Muscle layer of duodenum (tissue), 2 donors: ENCODE results near the gene MCF2L2.

Experiments used
- H3K27ac ChIP-seq: one replicate; pipeline ENCODE4 v1.7.0; 2013; ENCODE audit warnings: mild to moderate bottlenecking, low read length
- H3K27me3 ChIP-seq: one replicate; pipeline ENCODE4 v1.7.0; 2013; ENCODE audit warnings: low read depth, mild to moderate bottlenecking, control low read depth, low read length
- H3K36me3 ChIP-seq, 2 donors: one replicate each; pipeline ENCODE4 v1.7.0; 2013; ENCODE audit warnings: low read length in 2 of 2, control low read depth in 1 of 2, mild to moderate bottlenecking in 1 of 2; ENCODE audit not compliant: insufficient read depth in 2 of 2, control insufficient read depth in 1 of 2
- H3K4me1 ChIP-seq, 2 donors: one replicate each; pipeline ENCODE4 v1.7.0; 2013; ENCODE audit warnings: low read length in 2 of 2, mild to moderate bottlenecking in 2 of 2, control low read depth in 1 of 2, moderate library complexity in 1 of 2; ENCODE audit not compliant: insufficient read depth in 2 of 2, control insufficient read depth in 1 of 2
- H3K4me3 ChIP-seq, 2 donors: one replicate each; pipeline ENCODE4 v1.7.0; 2013; ENCODE audit warnings: low read length in 2 of 2, low read depth in 1 of 2, mild to moderate bottlenecking in 1 of 2
- H3K9me3 ChIP-seq, 2 donors: one replicate each; pipeline ENCODE4 v1.7.0; 2013; ENCODE audit warnings: low read length in 2 of 2, control low read depth in 1 of 2, mild to moderate bottlenecking in 1 of 2; ENCODE audit not compliant: control insufficient read depth in 1 of 2
- donor health status: healthy.

The MCF2L2 gene

GRCh38 chr3:183272791-183273190, 155.6 kb downstream of the MCF2L2 start:
- H3K9me3 ChIP-seq: no peaks in the 10 kb centered on the region
- H3K27ac ChIP-seq: no peak overlapping the region
- peaks cover 0 to 4% of the 10 kb centered on the region in 2 donors for H3K36me3 ChIP-seq
- no peaks in the 10 kb centered on the region for H3K27me3 ChIP-seq
- no peak overlapping the region for H3K4me3 ChIP-seq
- H3K4me1 ChIP-seq: peaks cover 0 to 7% of the 10 kb centered on the region in 2 donors

- Histone ChIP-seq H3K27me3 (no peaks in the 10 kb centered on the region), H3K9me3 (no peaks in the 10 kb centered on the region), H3K4me3 (no peak overlapping the region), H3K27ac (no peak overlapping the region), H3K4me1 (peaks cover 0 to 7% of the 10 kb centered on the region in 2 donors), H3K36me3 (peaks cover 0 to 4% of the 10 kb centered on the region in 2 donors)
Measured at GRCh38 chr3:183272142-183272541, 156.3 kb downstream of the MCF2L2 start.

- Histone ChIP-seq H3K4me1 (peaks cover under 1 to 10% of the 10 kb centered on the region in 2 donors), H3K9me3 (no peaks in the 10 kb centered on the region), H3K27me3 (no peaks in the 10 kb centered on the region), H3K27ac (no peak overlapping the region), H3K4me3 (no peak overlapping the region), H3K36me3 (peaks cover 0 to 4% of the 10 kb centered on the region in 2 donors)
Measured at GRCh38 chr3:183270344-183270743, 158.1 kb downstream of the MCF2L2 start.

GRCh38 chr3:183269345-183269744, 159.1 kb downstream of the MCF2L2 start:
- H3K4me3 ChIP-seq: no peak overlapping the region
- no peaks in the 10 kb centered on the region for H3K9me3 ChIP-seq
- H3K4me1 ChIP-seq: peaks cover 5 to 8% of the 10 kb centered on the region in 2 donors
- H3K27me3 ChIP-seq: no peaks in the 10 kb centered on the region
- no peak overlapping the region for H3K27ac ChIP-seq
- peaks cover 0 to 4% of the 10 kb centered on the region in 2 donors for H3K36me3 ChIP-seq

GRCh38 chr3:183268366-183268765, 160.1 kb downstream of the MCF2L2 start:
- no peak overlapping the region for H3K27ac ChIP-seq
- H3K36me3 ChIP-seq: peaks cover 0 to 4% of the 10 kb centered on the region in 2 donors
- H3K27me3 ChIP-seq: no peaks in the 10 kb centered on the region
- H3K4me3 ChIP-seq: no peak overlapping the region
- H3K4me1 ChIP-seq: peaks cover 5 to 13% of the 10 kb centered on the region in 2 donors
- H3K9me3 ChIP-seq: no peaks in the 10 kb centered on the region

GRCh38 chr3:183267140-183267539, 161.3 kb downstream of the MCF2L2 start:
- Histone ChIP-seq H3K4me1 (peaks cover 5 to 13% of the 10 kb centered on the region in 2 donors), H3K9me3 (no peaks in the 10 kb centered on the region), H3K4me3 (no peak overlapping the region), H3K27ac (peak overlapping the region; percentile 11), H3K36me3 (peaks cover 0 to 4% of the 10 kb centered on the region in 2 donors), H3K27me3 (no peaks in the 10 kb centered on the region)

GRCh38 chr3:183266454-183266853, 162.0 kb downstream of the MCF2L2 start:
- H3K27ac ChIP-seq: peak overlapping the region; percentile 72
- H3K27me3 ChIP-seq: no peaks in the 10 kb centered on the region
- no peak overlapping the region for H3K4me3 ChIP-seq
- no peaks in the 10 kb centered on the region for H3K9me3 ChIP-seq
- H3K36me3 ChIP-seq: peaks cover 0 to 4% of the 10 kb centered on the region in 2 donors
- peaks cover 5 to 13% of the 10 kb centered on the region in 2 donors for H3K4me1 ChIP-seq

- H3K4me3 ChIP-seq: no peak overlapping the region
- peak overlapping the region; percentile 72 for H3K27ac ChIP-seq
- no peaks in the 10 kb centered on the region for H3K9me3 ChIP-seq
- H3K4me1 ChIP-seq: peaks cover 5 to 13% of the 10 kb centered on the region in 2 donors
- no peaks in the 10 kb centered on the region for H3K27me3 ChIP-seq
- peaks cover 0 to 4% of the 10 kb centered on the region in 2 donors for H3K36me3 ChIP-seq
Measured at GRCh38 chr3:183265834-183266417, 162.5 kb downstream of the MCF2L2 start.

- no peaks in the 10 kb centered on the region for H3K27me3 ChIP-seq
- no peaks in the 10 kb centered on the region for H3K9me3 ChIP-seq
- H3K27ac ChIP-seq: peak overlapping the region; percentile 72
- H3K4me3 ChIP-seq: peak overlapping the region in 1 of 2 donors; percentile 2
- peaks cover 6 to 21% of the 10 kb centered on the region in 2 donors for H3K4me1 ChIP-seq
- no peaks in the 10 kb centered on the region for H3K36me3 ChIP-seq
Measured at GRCh38 chr3:183265157-183265642, 163.2 kb downstream of the MCF2L2 start.

GRCh38 chr3:183264268-183264667, 164.2 kb downstream of the MCF2L2 start:
- Histone ChIP-seq H3K27ac (peak overlapping the region; percentile 72), H3K27me3 (no peaks in the 10 kb centered on the region), H3K4me1 (peaks cover 10 to 30% of the 10 kb centered on the region in 2 donors), H3K4me3 (no peak overlapping the region), H3K36me3 (no peaks in the 10 kb centered on the region), H3K9me3 (no peaks in the 10 kb centered on the region)

GRCh38 chr3:183262875-183263378, 165.5 kb downstream of the MCF2L2 start:
- peaks cover 16 to 33% of the 10 kb centered on the region in 2 donors for H3K4me1 ChIP-seq

More at GRCh38 chr3:183262875-183263378, 165.5 kb downstream of the MCF2L2 start:
- H3K27ac ChIP-seq: no peak overlapping the region
- H3K9me3 ChIP-seq: no peaks in the 10 kb centered on the region
- no peaks in the 10 kb centered on the region for H3K36me3 ChIP-seq
- no peak overlapping the region for H3K4me3 ChIP-seq
- H3K27me3 ChIP-seq: no peaks in the 10 kb centered on the region
